Measurements from ENCODE around the gene AIP. TPM values are rescaled to one million over a fixed set of nuclear protein-coding genes. Genes with fewer than 3 reads are reported as not detected.

The AIP gene
- total RNA-seq, 4 donors from 2014 or later = 33.0 to 60.8 (median 48.8) TPM

DNA sequence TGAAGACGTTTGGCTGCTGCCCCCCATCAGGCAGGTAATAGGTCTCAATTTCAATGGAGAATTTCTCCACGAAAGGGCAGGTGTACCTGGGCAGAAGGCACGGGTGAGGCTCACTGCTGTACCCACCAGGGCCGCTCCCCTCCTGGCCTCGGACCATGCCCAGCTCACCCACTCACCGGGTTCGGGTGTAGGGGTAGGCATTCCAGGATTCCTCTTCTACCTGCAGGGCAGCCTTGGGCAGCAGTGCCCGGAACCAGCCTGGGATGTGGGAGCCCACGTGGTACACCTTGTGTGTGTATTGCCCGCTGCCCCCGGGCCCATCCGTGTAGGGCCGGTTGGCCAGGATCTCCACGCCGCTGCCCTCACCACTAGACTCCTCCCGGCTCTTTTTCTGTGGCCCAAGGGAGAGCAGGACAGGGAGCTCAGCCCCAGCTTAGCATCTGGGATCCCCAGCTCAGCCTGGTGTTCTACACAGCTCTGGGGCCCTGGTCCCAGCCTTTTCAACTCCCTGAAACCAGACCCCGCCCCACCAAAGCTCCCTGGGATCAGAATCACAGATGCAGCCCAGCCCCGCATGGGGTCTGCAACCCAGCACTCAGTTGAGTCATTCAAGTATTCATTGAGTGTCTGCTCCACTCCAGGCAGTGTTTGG lies 19.6 kb downstream of the AIP start:
- Histone ChIP-seq H3K27ac (no peak overlapping the region), H3K9me3 (no peaks in the 10 kb centered on the region), H3K36me3 (peaks cover 0 to 4% of the 10 kb centered on the region in 2 donors), H3K27me3 (peaks cover 0 to 13% (median 0%) of the 10 kb centered on the region in 3 donors), H3K4me1 (peaks cover 20 to 31% of the 10 kb centered on the region in 2 donors), H3K4me3 (no peak overlapping the region)
- DNase-seq (no peak), ATAC-seq (no peak)
- in situ Hi-C loops (cut with MboI; ENCODE audit: low sequenced_read_pairs in 4 of 4) = loop anchor here in 3 of 4 donors (10.0 kb wide), 1 partner anchor 108 kb away; the partner anchor contains the start of gene RAD9A (in 3 of the 3)
- intact Hi-C loops (cut with DNase I; ENCODE audit: low total_unique reads) = no loop called here
- TF ChIP-seq, protein P1, sequence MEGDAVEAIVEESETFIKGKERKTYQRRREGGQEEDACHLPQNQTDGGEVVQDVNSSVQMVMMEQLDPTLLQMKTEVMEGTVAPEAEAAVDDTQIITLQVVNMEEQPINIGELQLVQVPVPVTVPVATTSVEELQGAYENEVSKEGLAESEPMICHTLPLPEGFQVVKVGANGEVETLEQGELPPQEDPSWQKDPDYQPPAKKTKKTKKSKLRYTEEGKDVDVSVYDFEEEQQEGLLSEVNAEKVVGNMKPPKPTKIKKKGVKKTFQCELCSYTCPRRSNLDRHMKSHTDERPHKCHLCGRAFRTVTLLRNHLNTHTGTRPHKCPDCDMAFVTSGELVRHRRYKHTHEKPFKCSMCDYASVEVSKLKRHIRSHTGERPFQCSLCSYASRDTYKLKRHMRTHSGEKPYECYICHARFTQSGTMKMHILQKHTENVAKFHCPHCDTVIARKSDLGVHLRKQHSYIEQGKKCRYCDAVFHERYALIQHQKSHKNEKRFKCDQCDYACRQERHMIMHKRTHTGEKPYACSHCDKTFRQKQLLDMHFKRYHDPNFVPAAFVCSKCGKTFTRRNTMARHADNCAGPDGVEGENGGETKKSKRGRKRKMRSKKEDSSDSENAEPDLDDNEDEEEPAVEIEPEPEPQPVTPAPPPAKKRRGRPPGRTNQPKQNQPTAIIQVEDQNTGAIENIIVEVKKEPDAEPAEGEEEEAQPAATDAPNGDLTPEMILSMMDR (IDR thresholded peaks at IDR 0.05 in 4 of 5, conservative IDR thresholded peaks at IDR 0.05 in 1 of 5) = no peak
- no peak for TF ChIP-seq POLR2A (IDR thresholded peaks at IDR 0.05)

DNA sequence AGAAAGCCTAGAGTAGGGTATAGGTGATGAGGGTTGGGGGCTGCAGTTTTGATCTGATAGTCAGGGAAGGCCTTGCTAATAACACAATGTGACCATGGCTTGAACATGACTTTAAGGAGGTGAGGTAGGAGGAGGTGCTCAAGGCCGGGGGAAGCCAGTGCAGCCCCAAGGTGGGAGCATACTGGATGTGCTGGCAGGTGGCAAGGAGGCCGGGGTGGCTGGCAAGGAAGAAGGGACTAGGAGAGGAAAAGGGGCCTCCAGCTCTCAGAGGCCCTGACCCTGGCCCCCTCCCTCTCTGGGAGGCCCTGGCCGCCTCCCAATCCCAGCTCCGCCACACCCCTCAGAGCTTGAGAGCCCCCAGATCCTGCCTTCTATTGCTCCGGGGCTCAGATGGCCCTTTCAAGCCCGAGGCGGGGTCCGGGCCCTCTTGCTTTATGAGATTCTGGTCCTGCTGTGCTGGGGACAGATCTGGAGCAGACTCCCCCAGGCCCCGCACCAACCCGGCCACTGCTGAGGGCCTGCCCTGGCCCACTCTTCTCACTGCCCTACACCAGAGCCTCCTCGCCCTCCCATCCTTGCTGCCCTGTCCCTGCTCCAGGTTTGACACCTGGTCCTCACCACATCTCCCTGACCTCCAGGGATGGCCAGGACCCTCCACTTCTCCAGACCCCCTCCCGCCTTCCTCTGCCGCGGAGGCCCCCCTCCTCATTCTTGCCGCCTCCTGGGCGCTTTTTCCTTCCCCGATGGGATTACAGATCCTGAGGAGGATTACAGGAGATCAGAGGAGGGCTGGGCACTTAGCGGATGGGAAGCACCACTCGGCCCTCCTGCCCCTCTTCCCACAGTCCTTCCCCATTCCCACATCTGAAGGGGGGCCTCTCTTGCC lies 20.5 kb downstream of the AIP start:
- peaks cover 21 to 35% of the 10 kb centered on the region in 2 donors for H3K4me1 ChIP-seq
- ATAC-seq (no peak), DNase-seq (no peak)
- H3K27ac ChIP-seq = no peak overlapping the region
- peaks cover 0 to 4% of the 10 kb centered on the region in 2 donors for H3K36me3 ChIP-seq
- in situ Hi-C loops (cut with MboI; ENCODE audit: low sequenced_read_pairs in 4 of 4) = loop anchor here in 3 of 4 donors (10.0 kb wide), 1 partner anchor 109 kb away; the partner anchor contains the start of gene RAD9A (in 3 of the 3)
- H3K4me3 ChIP-seq = peak overlapping the region in 2 of 4 donors; percentile 62 to 64
- TF ChIP-seq POLR2A (IDR thresholded peaks at IDR 0.05) = no peak
- TF ChIP-seq, protein P1 (IDR thresholded peaks at IDR 0.05 in 4 of 5, conservative IDR thresholded peaks at IDR 0.05 in 1 of 5) = no peak
- no peaks in the 10 kb centered on the region for H3K9me3 ChIP-seq
- intact Hi-C loops (cut with DNase I; ENCODE audit: low total_unique reads) = no loop called here
- peaks cover 0 to 13% (median 0%) of the 10 kb centered on the region in 3 donors for H3K27me3 ChIP-seq

DNA sequence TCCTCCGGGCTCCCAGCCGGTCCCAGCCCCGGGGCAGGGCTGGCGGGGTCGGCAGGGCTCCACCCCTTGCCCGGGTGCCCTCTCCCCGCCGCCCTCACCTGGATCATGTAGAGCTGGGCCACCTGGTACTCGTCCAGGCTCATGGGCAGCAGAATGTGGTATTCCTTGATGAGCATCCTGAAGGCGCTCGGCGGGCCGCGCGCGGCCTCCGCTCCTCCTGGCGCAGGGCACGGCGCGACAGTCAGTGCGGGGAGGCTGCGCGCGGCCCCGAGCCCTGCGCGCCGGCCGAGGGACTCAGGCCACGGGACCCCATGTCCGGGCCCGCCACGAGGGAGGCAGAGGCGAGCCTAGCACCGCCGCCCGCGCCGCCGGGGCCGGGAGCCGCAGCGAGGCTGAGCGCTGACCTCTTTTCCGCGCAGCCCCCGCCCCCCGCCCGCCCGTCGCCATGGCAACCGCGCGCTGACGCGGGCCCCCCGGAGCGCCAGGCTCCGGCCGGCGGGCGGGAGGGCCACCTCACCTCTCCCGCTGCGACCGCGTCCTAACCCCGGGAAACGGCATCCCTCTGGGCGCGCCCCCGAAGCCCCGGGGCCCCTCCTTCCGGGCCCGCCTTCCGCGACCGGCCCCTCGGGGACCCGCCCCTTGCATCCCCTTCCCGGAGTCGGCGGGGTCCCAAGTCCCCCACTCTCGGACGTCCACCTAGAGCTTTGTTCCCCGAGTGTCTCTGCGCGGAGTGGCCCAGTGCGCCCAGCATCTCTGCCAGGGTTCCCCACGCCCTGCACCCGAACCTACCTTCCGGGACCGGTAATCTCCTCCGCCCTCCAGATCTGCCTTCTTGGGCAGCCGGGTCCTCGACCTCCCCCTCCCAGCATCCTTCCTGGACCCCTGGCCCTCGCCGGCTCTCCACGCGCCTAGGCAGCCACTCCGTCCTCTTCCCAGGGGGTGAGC lies 21.5 kb downstream of the AIP start:
- H3K4me1 ChIP-seq = peaks cover 26 to 35% of the 10 kb centered on the region in 2 donors
- H3K36me3 ChIP-seq = peaks cover 0 to 4% of the 10 kb centered on the region in 2 donors
- DNase-seq (no peak), ATAC-seq (no peak)
- peaks cover 0 to 13% (median 0%) of the 10 kb centered on the region in 3 donors for H3K27me3 ChIP-seq
- no peak for TF ChIP-seq POLR2A (IDR thresholded peaks at IDR 0.05)
- TF ChIP-seq, protein P1 (IDR thresholded peaks at IDR 0.05 in 4 of 5, conservative IDR thresholded peaks at IDR 0.05 in 1 of 5) = no peak
- H3K4me3 ChIP-seq = peak overlapping the region; percentile 56 to 66 (median 63)
- H3K9me3 ChIP-seq = no peaks in the 10 kb centered on the region
- intact Hi-C loops (cut with DNase I; ENCODE audit: low total_unique reads) = no loop called here
- in situ Hi-C loops (cut with MboI; ENCODE audit: low sequenced_read_pairs in 4 of 4) = loop anchor here in 3 of 4 donors (10.0 kb wide), 1 partner anchor 109 kb away; the partner anchor contains the start of gene RAD9A (in 3 of the 3)
- peak overlapping the region; percentile 94 to 99 (median 96) for H3K27ac ChIP-seq
